Measurements from ENCODE around the gene CRMP1.

CRMP1 gene

GRCh38 chr4:5899881-5900280 is 7.0 kb upstream of the CRMP1 start:
- TF ChIP-seq SIN3A (IDR thresholded peaks at IDR 0.05; ENCODE audit: borderline replicate concordance, insufficient read depth, low read length) (no peak), REST (IDR thresholded peaks at IDR 0.05; ENCODE audit: insufficient read depth in 1 of 2, low read depth in 2 of 2, low read length in 2 of 2) (no peak), POLR2AphosphoS5 (IDR thresholded peaks at IDR 0.05; ENCODE audit: low read depth, low read length) (no peak), FOXP2 (optimal IDR thresholded peaks at IDR 0.05; ENCODE audit: borderline replicate concordance, extremely low read depth, extremely low read length, insufficient read depth) (no peak), TAF1 (IDR thresholded peaks at IDR 0.05; ENCODE audit: borderline replicate concordance, insufficient read depth, low read length) (no peak)

GRCh38 chr4:5899396-5899795 is 6.5 kb upstream of the CRMP1 start:
- no peak for TF ChIP-seq REST (IDR thresholded peaks at IDR 0.05; ENCODE audit: insufficient read depth in 1 of 2, low read depth in 2 of 2, low read length in 2 of 2)
- no peak for TF ChIP-seq TAF1 (IDR thresholded peaks at IDR 0.05; ENCODE audit: borderline replicate concordance, insufficient read depth, low read length)
- no peak for TF ChIP-seq FOXP2 (optimal IDR thresholded peaks at IDR 0.05; ENCODE audit: borderline replicate concordance, extremely low read depth, extremely low read length, insufficient read depth)
- TF ChIP-seq SIN3A (IDR thresholded peaks at IDR 0.05; ENCODE audit: borderline replicate concordance, insufficient read depth, low read length): no peak
- TF ChIP-seq POLR2AphosphoS5 (IDR thresholded peaks at IDR 0.05; ENCODE audit: low read depth, low read length): no peak

GRCh38 chr4:5897674-5898073 is 4.8 kb upstream of the CRMP1 start:
- no peak for TF ChIP-seq POLR2AphosphoS5 (IDR thresholded peaks at IDR 0.05; ENCODE audit: low read depth, low read length)
- TF ChIP-seq SIN3A (IDR thresholded peaks at IDR 0.05; ENCODE audit: borderline replicate concordance, insufficient read depth, low read length): no peak
- no peak for TF ChIP-seq TAF1 (IDR thresholded peaks at IDR 0.05; ENCODE audit: borderline replicate concordance, insufficient read depth, low read length)
- no peak for TF ChIP-seq REST (IDR thresholded peaks at IDR 0.05; ENCODE audit: insufficient read depth in 1 of 2, low read depth in 2 of 2, low read length in 2 of 2)
- no peak for TF ChIP-seq FOXP2 (optimal IDR thresholded peaks at IDR 0.05; ENCODE audit: borderline replicate concordance, extremely low read depth, extremely low read length, insufficient read depth)

GRCh38 chr4:5895287-5895686 is 2.4 kb upstream of the CRMP1 start:
- no peak for TF ChIP-seq SIN3A (IDR thresholded peaks at IDR 0.05; ENCODE audit: borderline replicate concordance, insufficient read depth, low read length)
- no peak for TF ChIP-seq TAF1 (IDR thresholded peaks at IDR 0.05; ENCODE audit: borderline replicate concordance, insufficient read depth, low read length)
- TF ChIP-seq FOXP2 (optimal IDR thresholded peaks at IDR 0.05; ENCODE audit: borderline replicate concordance, extremely low read depth, extremely low read length, insufficient read depth): no peak
- TF ChIP-seq POLR2AphosphoS5 (IDR thresholded peaks at IDR 0.05; ENCODE audit: low read depth, low read length): no peak
- no peak for TF ChIP-seq REST (IDR thresholded peaks at IDR 0.05; ENCODE audit: insufficient read depth in 1 of 2, low read depth in 2 of 2, low read length in 2 of 2)

- TF ChIP-seq POLR2AphosphoS5 (IDR thresholded peaks at IDR 0.05; ENCODE audit: low read depth, low read length) (no peak), FOXP2 (optimal IDR thresholded peaks at IDR 0.05; ENCODE audit: borderline replicate concordance, extremely low read depth, extremely low read length, insufficient read depth) (no peak), REST (IDR thresholded peaks at IDR 0.05; ENCODE audit: insufficient read depth in 1 of 2, low read depth in 2 of 2, low read length in 2 of 2) (no peak), SIN3A (IDR thresholded peaks at IDR 0.05; ENCODE audit: borderline replicate concordance, insufficient read depth, low read length) (no peak), TAF1 (IDR thresholded peaks at IDR 0.05; ENCODE audit: borderline replicate concordance, insufficient read depth, low read length) (no peak)
These were observed 1.4 kb upstream of the CRMP1 start for GRCh38 chr4:5894266-5894665.
